ENCODE measurements around the gene KCNIP4.

KCNIP4 gene

DNA sequence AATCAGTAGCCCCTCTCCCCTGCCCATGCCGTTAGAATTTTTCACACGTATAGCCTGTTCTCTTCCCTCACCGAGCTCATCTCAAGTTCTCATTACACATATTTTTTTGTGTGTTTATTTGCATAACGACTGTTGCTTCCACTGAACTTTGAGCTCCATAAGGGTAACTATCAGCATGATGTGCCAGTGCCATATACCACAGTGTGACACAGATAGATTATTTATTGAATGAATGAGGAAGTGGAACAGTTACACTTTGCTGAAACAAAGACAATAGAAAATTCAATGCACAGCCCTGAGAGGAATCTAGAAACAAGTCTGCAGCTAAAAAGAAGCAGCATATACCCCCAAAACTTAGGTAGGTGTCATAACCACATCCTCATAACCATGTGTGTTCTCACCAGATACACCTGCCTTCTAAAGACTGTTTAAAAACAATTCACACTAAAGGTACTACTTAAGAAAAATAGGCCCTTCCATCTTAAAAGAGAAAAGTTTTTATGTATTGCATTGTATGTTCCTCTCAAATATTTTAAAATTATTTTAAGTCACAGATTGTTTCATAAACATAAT is 858.4 kb downstream of the KCNIP4 start:
- DNase-seq (ENCODE audit: extremely low read depth, low read depth) = no peak
- no peak for TF ChIP-seq CTCF (IDR thresholded peaks at IDR 0.05; ENCODE audit: low read depth, low read length, missing control alignments)
- no peak overlapping the region for H3K4me3 ChIP-seq (replicated peaks; ENCODE audit: low read depth, low read length)

DNA sequence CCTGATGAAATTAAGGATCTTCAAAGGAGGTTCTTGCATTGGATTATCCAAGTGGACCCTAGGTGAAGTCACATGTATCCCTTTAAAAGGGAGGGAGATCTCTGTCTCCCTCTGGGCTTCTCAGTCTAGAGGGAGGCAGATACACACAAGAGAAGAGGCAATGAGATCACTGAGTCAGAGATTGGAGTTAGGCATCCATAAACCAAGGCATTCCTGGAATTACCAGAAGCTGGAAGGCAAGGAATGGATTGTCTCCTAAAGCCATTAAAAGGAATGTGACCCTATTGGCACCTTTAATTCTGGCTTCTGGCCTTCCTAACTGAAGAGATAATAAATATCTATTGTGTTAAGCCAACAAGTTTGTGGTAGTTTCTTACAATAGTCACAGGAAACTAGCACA is 865.2 kb downstream of the KCNIP4 start:
- TF ChIP-seq CTCF (IDR thresholded peaks at IDR 0.05; ENCODE audit: low read depth, low read length, missing control alignments) = no peak
- no peak overlapping the region for H3K4me3 ChIP-seq (replicated peaks; ENCODE audit: low read depth, low read length)
- no peak for DNase-seq (ENCODE audit: extremely low read depth, low read depth)

DNA sequence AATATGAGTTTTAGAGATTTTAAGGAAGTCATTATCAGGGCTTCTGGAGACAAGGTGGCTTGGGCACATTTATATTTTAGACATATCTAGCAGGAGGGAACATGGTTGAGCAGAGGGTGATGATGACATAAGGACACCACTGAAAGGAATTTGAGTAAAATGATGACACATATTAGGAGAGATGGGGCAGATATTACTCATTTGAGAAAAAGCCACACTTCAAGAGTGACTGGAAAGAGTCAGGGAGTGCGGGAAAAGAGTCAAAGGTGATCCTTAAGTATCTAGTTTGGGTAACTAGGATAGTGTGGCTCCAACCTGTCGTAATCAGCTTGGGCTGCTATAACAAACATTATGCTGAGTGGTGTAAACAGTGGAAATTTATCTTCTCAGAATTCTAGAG is 870.6 kb downstream of the KCNIP4 start:
- H3K4me3 ChIP-seq (replicated peaks; ENCODE audit: low read depth, low read length) = no peak overlapping the region
- no peak for TF ChIP-seq CTCF (IDR thresholded peaks at IDR 0.05; ENCODE audit: low read depth, low read length, missing control alignments)
- DNase-seq (ENCODE audit: extremely low read depth, low read depth) = no peak

DNA sequence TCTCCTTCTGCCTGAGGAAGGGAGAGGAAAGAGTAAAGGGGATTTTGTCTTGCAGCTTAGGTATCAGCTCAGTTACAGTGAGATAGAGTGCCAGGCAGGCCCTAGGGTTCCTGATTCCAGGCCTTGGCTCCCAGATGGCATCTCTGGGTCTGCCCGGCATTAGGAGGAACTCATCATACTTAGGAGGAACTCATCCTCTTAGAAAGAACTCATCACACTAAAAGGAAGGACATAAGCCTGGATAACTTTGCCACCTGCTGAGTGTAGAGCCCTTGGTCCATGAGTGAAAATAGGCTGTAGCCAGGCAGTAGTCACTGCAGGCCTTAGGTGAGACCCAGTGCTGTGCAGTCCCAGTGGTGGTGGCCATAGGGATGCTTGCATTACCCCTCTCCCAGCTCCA is 881.2 kb downstream of the KCNIP4 start:
- no peak for TF ChIP-seq CTCF (IDR thresholded peaks at IDR 0.05; ENCODE audit: low read depth, low read length, missing control alignments)
- DNase-seq (ENCODE audit: extremely low read depth, low read depth) = no peak

DNA sequence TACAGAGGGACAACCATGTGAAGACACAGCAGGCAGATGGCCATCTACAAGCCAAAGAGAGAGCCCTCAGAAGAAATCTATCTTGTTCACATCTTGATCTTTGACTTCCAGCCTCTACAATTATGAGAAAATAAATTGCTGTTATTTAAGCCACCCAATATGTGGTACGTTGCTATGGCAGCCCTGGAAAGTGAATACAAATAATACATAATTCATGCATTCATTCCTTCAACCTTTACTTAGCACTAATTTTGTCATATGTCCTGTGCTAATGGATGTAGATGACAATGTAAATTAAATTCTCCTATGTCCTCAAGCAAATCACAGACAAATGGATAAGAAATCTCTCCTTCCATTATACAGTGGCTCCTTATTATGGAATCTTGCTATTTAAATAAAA is 886.7 kb downstream of the KCNIP4 start:
- no peak for TF ChIP-seq CTCF (IDR thresholded peaks at IDR 0.05; ENCODE audit: low read depth, low read length, missing control alignments)
- H3K4me3 ChIP-seq (replicated peaks; ENCODE audit: low read depth, low read length) = no peak overlapping the region
- DNase-seq (ENCODE audit: extremely low read depth, low read depth) = no peak

More for the DNA sequence above, 881.2 kb downstream of the KCNIP4 start:
- H3K4me3 ChIP-seq (replicated peaks; ENCODE audit: low read depth, low read length) = no peak overlapping the region

GRCh38 chr4:21046141-21046540 is 902.4 kb downstream of the KCNIP4 start:
- TF ChIP-seq CTCF (IDR thresholded peaks at IDR 0.05; ENCODE audit: low read depth, low read length, missing control alignments) = no peak
- no peak for DNase-seq (ENCODE audit: extremely low read depth, low read depth)
- no peak overlapping the region for H3K4me3 ChIP-seq (replicated peaks; ENCODE audit: low read depth, low read length)

- H3K4me3 ChIP-seq (replicated peaks; ENCODE audit: low read depth, low read length) = no peak overlapping the region
- no peak for TF ChIP-seq CTCF (IDR thresholded peaks at IDR 0.05; ENCODE audit: low read depth, low read length, missing control alignments)
- no peak for DNase-seq (ENCODE audit: extremely low read depth, low read depth)
These were observed 903.5 kb downstream of the KCNIP4 start for GRCh38 chr4:21045119-21045518.
